ENCODE results near the gene RGS13.

Gene RGS13

GRCh38 chr1:192635939-192636338 lies at the start of gene RGS13:
RGS13 (plus strand) TSS chr1:192636147; CDS start chr1:192644335, 8,188 bp downstream.
- no peak for DNase-seq

DNA sequence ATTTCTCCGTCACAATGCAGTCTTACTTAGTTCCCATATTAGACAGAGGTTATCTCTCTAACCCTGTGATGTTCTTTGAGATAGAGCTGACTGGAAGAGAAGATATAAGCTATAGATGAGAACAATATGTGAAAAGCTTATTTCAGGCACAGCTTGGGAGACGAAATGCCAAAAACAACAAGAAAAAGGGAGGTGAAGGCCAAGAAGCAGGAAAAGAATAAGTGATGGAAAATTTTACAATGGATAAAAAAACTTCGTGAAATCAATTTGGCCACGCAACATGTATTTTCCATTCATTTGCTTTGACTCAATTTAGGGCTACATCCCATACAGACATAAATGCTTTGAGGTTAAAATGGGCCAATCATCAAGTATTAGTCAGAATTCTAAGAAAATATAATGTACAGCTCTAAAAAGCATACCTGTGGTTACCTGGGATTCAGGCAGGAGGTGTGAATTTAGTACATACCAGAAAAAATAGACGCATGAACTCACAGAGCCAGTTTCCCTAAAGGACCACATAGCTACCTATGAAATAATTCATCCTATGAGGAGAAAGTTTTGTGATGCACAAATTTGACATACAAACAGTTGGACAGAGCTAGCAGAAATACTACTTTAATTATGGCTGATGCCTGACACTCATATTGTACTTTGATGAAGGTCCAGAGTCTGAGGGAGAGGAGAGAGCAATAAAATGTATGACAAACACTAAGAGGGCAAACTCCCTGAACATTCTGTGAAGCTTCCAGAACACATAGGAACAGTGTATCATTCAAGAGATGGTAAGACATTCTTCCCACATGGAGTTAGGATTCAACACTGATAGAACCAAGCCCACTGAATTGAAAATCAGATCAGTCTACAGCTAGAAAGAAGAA lies 48.3 kb upstream of the RGS13 start:
- DNase-seq = no peak

DNA sequence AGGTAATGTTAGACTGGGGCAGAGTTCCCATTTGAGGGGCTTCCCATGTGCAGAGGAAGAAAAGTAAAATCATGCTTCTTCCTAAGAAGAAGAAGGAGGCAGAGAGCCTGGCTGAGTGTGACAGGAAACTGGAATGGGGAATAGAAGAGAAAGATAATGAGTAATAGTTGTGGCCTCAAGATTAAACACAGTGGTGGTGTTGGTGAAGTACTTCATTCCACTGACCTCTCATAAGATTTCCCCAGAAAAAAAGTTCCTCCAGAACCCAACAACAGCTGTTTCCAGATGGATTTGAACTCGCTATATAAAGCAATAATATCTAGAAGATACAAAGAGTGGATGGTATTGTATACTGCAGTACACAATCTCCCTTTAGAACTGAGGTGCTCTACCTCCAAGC lies 47.4 kb upstream of the RGS13 start:
- no peak for DNase-seq

DNA sequence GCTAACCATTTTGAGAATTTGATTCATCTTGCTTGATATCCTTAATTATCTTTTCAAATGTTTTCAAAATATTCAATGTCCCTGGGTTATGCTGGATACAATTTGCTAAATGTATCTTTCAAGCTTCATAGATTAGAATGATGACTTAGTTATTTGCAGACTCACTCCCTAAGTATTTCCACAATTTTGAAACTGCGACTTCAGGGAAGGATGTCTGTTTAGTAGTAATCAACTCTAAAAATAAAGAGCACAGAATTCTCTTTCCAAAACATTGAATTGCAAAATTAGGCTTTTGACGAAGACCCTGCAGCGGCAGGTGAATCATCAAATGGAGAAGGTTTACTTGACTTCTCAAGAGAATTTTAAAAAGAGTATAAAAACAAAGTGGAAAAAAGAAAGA lies 46.1 kb upstream of the RGS13 start:
- no peak for DNase-seq

GRCh38 chr1:192592517-192592916 lies 43.4 kb upstream of the RGS13 start:
- no peak for DNase-seq

DNA sequence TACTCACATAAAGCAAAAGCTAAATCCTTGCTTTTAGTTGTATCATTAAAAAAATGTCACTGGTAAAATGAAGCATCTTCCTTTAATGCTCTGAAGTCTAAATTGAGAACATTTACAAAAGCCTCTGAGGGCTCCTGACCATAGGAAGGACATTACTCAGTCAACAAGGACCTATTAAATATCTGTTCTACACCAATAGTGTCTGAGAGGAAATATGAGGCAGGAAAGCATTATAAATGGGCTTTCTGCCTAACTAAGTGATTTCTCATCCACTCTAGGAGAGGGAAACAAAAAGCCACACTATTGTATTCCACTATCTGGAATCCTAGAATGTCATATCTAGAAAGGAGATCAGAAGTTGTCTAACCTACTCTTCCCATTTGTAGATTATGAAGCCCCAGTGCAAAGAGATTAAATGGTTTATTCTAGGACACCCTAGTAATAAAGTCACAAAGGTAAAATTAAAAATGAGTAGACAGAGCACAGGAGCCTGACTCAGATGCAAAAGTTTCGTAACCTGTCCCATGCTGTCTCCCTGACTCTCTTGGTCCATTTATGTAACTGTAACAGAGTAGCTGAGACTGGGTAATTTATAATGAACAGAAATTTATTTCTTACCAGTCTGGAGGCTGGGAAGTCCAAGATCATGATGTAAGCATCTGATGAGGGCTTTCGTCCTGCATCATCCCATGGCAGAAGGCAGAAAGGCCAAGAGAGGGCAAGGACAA lies 42.8 kb upstream of the RGS13 start:
- no peak for DNase-seq

DNA sequence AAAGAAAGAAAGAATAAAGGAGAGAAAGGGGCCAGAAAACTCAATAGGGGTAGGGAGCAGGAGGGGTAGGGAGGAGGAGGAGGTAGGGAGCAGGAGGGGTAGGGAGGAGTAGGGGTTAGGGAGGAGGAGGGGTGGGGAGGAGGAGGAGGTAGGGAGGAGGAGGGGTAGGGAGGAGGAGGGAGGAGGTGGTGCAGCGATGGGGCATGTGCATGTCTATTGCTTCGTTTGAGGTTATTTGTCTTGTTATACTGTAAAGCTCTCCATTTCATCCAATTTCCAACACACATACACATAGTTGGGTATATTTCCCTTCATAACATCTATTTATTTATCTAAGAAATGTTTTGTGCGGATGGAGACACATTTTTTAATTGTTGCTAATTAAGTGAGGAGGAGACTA lies 40.6 kb upstream of the RGS13 start:
- DNase-seq = no peak

DNA sequence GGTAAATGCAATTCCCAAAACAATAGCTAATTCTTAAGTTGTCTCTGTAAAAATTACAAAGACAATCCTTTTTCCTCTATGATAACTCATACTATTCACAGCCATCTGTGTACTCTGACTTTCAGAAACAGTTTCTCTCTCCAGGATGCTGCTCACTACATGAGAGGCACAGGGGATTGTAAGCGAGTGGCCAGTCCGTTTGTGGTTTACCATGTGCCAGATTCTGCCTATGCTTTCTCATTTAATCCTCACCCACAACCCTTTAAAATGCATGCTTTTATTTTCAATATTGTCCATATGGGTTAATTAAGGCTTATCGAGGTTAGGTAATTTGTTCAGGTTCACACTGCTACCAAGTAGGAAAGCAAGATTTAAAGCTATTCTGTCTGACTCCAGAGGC lies 37.4 kb upstream of the RGS13 start:
- no peak for DNase-seq

DNA sequence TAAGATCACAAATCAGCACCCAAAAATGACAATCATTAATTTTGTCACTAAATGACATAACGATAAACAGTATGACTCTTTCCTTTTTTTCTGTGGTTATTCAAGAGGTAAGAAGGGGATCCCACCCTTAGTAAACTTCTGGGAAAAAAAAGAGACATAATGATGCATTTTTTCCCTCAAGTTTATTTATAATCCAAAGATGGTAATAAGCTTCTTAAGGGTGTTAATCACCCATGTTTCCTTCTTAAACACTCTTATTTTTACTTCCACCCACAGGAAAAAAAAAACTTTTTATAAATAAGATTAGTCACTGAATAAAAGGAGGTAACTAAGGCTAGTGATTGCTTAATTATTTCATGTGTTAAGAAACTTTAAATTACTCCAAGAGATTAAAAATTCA lies 35.7 kb upstream of the RGS13 start:
- DNase-seq = no peak

- DNase-seq = no peak
Measured at GRCh38 chr1:192601143-192601542, 34.8 kb upstream of the RGS13 start.

DNA sequence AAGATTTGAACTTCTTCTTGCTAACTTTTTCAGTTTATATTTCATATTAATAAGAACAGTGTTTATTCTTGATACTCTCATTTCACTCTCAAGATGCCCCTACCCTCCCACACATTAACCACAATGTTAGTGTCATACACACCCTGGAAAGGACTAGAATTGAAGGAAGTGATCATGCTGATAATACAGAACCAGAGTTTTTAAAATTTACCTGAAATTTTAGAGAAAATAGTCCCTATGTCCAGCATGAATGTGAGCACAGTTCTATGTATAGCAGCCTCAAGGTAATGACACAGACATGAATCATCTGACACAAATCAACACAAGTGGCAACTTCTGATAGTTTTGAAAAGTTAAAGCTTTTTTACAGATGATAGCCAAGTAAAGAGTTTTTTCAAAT lies 34.4 kb upstream of the RGS13 start:
- DNase-seq = no peak

DNA sequence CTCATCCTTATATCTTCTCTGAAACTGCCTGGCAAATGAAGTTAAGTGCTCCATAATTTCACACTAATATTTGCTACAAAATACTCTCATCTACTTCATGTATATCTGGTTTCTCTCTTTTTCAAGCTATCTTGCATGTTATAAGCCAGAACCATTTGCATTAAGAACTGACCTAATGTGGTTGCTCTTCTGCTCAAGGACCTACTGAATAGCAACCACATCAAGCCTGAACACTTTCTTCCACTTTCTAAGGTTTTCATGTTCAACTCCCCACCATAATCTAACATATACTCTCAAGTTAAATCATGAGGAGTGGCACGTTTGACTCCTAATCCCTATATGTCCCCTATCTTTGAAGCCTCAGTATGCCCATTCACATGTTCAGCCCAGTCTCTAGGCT lies 33.2 kb upstream of the RGS13 start:
- no peak for DNase-seq

DNA sequence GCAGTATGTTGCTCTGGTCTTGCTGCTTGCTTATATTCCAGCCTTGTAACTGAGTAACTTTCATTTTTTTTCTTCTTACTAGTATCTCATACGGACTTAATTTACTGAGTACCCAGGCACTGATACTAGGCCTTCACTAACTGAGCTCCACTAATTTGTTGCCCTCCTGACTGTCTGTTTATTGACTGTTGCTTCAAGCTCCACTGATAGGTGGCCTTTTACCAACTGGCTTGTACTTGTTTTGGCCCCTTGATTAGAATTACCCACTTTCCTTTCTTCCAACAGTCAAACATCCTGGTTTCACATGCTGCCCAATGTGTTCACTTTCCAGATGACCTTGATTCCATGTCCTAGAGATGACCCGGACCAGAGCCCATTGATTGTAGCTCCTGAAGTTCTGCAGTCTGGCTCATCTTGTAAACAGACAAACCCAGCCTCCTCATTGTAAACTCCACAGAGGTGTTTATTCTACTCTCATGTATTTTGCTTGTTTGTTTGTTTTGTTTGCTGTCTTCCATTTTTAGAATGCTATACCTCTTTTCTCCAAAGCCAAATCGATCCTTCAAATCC lies 32.6 kb upstream of the RGS13 start:
- no peak for DNase-seq

DNA sequence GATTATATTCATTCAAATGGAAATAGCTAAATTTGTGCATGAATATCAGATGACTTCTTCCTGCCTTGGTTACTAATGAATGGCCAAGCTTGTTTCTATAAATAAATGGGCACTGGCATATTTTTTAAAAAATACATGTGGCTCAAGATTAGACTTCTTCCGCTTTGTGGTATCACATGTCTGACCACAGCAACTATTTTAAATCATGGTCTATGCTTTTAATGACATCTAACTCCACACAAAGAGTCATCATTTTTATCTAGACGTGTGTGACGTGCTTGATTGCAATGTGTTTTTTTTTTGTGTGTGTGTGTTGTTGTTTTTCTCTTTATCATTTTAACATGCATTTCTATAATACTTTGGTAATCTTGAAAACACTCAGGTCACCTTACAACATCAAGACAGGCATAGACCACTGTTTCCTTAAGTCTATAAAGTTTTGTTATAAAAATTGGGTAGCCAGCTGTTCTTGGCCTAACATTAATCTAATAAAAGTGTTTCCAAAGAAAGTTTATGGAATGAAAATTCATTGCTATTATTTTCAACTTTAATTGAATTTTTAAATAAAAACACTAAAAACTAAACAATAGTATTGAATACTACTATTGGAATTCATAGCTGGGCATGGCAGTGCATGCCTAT lies 30.8 kb upstream of the RGS13 start:
- DNase-seq = no peak

DNA sequence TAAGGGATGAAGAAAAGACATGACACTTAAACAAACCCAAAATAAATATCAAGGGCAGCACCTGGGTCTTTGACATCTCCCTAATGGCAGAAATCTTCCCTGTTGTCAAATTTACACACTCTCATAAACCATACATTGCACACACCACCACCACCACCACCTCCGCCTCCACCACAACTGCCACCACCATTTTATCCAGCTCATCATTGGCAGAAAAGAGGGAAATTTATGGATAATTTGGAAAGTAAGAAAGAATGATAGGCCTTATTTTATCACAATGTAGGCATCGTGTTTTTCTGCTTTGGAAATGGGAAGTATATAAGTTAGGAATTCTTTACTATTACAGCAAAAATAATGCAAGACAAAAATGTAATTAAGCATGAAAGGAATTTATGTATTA lies 27.3 kb upstream of the RGS13 start:
- DNase-seq = no peak

- no peak for DNase-seq
Measured at GRCh38 chr1:192609110-192610079, 26.6 kb upstream of the RGS13 start.

DNA sequence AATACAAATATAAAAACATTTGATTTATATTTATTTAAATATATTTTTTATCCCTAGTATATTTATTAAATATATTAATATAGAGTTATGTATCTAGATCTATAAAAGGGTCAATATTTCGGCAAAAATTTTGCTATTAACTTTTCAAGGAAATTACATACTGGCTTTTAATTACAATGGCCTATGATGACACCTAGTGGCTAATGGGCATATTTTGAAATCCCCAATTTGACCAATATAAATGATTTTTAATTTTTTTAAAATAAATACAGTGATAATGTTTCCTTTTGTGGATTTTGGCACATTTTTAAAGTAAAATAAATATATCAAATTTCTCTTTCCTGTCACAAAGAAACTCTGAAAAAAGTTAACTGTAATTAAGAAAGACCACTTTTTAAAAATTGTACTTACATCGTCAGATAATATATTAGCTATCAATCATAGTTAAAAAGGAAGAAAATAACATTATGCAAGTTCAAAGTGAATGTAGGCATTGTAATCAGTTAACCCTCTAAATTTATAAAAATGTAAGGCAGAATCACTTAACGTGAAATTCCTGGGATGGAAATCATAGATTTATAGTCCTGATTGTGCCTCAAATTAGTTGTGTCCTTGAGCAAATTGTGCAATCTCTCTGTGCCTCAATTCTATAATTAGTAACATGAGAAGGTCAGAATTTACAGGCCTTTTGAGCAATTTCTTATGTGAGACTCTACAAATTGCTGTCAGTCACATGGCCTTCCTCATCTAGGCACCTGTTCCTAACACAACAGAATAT lies 25.6 kb upstream of the RGS13 start:
- DNase-seq = no peak

DNA sequence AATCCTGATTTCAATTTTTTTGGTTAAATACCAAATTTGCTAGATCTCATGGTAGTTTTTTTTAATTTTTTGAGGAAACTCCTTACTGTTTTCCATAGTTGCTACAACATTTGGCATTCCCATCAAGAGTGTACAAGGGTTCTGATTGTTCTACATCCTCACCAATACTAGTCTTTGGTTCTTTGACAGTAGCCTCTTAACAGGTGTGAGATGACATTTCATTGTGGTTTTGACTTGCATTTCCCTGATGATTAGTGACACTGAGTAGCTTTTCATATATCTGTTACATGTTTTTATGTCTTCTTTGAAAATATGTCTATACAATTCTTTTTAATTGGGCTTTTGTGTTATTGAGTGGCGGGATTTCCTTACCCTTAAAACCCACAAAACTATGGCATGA lies 20.9 kb upstream of the RGS13 start:
- DNase-seq = no peak

- no peak for DNase-seq
Measured at GRCh38 chr1:192620071-192620635, 15.8 kb upstream of the RGS13 start.

DNA sequence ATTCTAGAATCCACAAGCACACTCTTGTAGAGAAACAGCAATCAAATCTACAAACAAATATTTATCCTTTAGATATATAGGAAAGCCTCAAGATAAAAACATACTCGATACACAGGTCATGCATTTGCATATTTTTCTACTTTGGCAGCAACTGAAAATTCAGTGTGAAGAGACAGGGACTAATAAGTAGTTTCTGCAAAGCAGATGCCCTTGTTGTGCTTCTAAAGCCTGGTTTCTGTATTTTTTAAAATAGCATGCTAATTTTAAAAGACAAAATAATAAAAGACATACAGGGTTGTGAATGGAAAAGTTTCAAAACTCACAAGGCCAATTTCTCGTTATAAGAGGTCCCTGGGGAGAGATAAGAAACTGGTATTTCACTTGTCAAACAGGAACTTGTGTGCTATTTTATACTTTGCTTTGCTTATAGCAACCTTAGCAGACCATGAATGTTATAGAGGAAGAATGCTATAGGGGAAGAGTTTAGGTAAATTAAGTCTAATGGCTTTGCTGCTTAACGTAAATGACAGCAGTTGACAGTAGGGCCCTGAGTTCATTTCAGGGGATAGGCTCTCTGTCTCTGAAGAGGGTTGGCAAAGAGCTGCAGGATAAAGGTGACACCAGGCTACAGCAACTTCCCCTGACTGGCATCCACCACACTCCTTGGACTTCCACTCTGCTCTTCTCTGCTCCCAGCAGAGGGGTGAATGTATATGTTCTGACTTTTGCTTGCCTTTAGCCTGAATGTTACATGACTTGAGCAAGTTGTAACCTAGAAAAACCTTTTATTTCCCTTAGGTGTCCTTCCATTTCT lies 9.4 kb upstream of the RGS13 start:
- DNase-seq = no peak

Data from GOT3 (cell line).